GM12865 (cell line): ENCODE measurements around the gene C11orf52.

Source experiments
- DNase-seq: peaks from one replicate; pipeline ENCODE4 v3.0.0; 2010; ENCODE audit warnings: low read depth
- H3K4me3 ChIP-seq: 2 replicates; pipeline ENCODE4 v1.5.1; 2011; ENCODE audit warnings: mild to moderate bottlenecking, low read depth, low read length, control low read depth
- TF ChIP-seq, protein P1 (sequence below): IDR thresholded peaks from 2 replicates; pipeline ENCODE4 v1.5.1; 2011; ENCODE audit warnings: low read length, control low read depth, low read depth, inconsistent platforms; ENCODE audit not compliant: insufficient read depth; ENCODE audit errors: missing control alignments

Gene C11orf52, protein sequence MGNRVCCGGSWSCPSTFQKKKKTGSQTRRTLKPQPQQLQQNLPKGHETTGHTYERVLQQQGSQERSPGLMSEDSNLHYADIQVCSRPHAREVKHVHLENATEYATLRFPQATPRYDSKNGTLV

DNA sequence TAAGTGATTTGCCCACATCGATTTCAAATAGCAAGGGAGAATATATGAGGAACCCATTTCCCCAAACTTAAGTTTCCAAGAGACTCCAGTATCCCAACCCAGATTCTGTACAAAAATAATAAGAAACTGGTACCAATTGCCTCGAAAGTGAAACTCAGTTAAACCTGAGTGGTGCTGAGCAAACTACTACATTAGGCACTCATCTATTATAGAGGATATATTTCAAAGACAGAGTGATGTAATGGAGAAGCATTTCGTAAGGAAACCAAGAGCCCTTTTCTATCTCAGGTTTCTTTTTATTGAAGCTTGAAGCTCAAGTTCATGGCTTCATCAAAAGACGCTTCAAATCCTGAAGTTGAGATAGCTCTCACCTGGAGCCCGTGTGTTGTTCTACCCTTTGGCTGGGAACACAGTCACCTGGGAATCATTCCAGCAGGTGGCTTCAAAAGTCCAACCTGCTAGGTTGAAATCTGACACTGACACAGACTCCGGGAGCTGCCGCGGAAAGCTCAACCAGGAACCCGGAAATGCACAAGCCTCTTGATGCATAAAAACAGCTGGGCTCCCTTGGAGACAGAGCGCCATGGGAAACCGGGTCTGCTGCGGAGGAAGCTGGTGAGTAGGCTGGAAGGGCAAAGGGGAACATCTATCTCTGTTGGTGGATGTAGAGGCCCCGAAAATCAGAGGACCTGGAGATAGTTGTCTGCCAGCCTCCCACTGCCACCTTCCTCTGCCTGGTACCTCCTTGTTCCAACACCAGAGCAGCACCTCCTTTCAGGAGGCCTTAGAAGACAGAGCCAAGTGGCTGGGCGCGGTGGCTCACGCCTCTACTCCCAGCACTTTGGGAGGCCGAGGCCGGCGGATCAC is at the start of gene C11orf52:
C11orf52 (plus strand) TSS at position 524 of the 867 bp plus-strand sequence; CDS start at position 584, 60 bp downstream.
- H3K4me3 ChIP-seq = no peak within 1 kb of the TSS
- DNase-seq = no peak
- TF ChIP-seq, protein P1, sequence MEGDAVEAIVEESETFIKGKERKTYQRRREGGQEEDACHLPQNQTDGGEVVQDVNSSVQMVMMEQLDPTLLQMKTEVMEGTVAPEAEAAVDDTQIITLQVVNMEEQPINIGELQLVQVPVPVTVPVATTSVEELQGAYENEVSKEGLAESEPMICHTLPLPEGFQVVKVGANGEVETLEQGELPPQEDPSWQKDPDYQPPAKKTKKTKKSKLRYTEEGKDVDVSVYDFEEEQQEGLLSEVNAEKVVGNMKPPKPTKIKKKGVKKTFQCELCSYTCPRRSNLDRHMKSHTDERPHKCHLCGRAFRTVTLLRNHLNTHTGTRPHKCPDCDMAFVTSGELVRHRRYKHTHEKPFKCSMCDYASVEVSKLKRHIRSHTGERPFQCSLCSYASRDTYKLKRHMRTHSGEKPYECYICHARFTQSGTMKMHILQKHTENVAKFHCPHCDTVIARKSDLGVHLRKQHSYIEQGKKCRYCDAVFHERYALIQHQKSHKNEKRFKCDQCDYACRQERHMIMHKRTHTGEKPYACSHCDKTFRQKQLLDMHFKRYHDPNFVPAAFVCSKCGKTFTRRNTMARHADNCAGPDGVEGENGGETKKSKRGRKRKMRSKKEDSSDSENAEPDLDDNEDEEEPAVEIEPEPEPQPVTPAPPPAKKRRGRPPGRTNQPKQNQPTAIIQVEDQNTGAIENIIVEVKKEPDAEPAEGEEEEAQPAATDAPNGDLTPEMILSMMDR = no peak

DNA sequence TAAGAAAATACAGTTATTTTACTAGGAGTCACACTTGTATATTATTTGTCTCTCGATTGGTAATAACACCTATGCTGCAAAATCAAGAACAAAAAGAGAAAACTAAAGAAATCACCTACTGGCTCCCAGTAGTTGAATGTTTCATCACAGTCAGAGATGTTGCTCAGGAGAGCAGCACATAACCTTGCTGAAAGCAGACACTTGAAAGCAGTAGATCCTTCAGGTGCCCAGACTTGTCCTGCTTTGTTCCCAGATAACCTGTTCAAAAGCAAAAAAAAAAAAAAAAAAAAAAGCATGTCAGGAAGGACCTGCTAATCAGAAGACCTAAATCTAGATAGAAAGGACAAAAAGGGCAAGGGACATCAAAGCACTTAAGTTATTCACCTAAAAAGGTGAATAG is 48.6 kb upstream of the C11orf52 start:
- DNase-seq = no peak
- TF ChIP-seq, protein P1 = no peak
- peak overlapping the region; percentile 60 for H3K4me3 ChIP-seq

DNA sequence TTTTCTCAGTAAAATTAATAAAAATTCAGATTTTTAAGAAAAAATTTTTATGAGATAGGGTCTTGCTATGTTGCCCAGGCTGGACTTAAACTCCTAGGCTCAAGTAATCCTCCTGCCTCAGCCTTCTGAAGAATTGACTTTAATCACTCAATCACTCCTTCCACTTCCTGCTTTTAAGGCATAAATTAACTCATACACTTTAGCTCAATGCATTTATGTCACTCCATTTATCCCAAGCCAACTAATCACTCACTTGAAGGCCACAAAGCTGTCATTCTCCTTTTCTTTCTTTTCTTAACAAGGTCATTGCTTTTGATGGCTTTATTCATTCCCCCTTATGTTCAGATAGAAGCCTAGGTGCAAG is 48.2 kb upstream of the C11orf52 start:
- no peak for DNase-seq
- TF ChIP-seq, protein P1 = no peak

DNA sequence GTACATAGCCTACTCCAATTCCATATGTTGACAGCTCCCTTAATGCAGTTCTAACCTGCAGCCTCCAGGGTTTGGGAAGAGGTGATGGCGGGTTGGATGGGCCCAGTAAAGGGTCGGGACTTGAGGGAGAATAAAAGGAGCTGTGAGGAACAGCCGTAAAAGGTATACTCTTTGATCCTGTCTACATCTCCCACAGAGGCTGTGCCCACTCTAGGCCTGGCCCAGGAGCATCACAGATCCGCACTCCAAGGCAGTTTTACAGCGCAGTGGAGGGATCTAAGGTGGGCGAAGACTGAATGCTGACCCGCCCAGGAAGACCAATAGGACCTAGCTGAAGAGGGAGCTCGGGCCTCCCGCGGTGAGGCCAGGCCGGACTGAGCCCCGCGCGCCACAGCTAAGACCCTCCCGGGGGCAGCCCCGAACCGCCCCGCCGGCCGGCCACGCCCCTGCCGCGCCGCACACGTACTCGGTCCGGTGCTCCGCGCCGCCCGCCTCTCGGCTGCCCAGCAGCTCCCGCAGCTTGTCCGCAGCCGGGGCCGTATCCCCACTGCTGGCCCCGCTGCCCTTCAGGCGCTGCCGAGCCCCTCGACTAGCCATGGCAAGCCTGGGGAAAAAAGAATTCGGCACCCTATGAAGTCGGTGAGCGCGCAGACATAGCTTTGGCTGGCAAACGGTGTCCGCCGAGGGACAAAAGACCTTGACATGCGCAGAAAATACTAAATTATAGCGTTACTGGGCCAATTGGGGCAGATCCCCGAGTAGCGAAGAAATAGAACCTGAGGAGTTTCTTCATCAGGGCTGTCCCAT is 47.6 kb upstream of the C11orf52 start, which contains the start of gene ALG9:
ALG9 (minus strand) TSS at position 696 of the 807 bp plus-strand sequence; CDS start at position 597, 99 bp downstream.
- peak; percentile 93 for DNase-seq
- peak within 1 kb of the TSS; percentile 60 for H3K4me3 ChIP-seq
- TF ChIP-seq, protein P1 = peak; percentile 14

More for the DNA sequence above, 48.2 kb upstream of the C11orf52 start:
- peak overlapping the region; percentile 60 for H3K4me3 ChIP-seq

DNA sequence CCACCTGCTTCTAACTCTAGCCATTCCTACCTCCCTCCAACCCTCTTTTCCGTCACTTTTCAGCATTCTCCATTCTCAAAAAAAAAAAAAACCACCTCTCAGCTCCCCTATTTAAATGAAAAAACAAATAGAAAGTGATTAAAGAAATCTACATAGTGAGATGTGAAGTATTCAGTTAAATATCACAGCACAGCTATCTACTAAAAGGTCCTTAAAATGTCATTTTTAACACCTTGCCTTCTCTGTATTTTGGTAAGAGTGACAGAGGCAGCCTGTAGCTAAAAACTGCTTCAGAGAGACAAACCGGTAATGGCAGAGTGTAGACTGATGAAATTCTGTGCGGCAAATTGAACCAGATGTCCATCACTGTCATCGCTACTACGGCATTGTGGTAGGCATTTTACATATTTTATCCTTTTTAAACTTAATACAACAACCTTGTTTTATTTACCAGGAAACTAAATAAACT is 47.0 kb upstream of the C11orf52 start:
- DNase-seq = no peak
- TF ChIP-seq, protein P1 = no peak
- peak overlapping the region; percentile 60 for H3K4me3 ChIP-seq

DNA sequence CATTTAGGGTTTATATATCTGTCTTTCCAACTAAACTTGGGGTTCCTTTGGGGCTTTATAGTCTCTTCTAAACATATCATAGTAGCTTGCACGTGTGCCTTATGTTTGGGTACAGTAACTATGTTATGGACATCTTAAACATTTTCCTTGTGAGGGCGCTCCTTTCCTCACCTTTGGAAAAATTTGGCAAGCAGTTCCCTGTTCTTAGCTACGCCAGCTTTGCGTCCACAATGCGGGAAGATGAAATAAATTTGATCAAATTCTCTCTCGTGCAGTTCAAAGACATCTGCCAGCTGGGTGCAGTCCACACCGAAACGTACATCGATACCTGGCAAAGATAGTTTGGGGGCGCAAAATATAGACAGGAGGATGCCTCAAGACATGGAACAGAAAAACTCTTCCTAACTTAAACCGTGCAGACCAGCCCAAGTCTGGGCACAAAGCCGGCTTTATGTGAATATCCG is 40.3 kb upstream of the C11orf52 start:
- no peak for DNase-seq
- TF ChIP-seq, protein P1 = peak; percentile 3

More for the DNA sequence above, 40.3 kb upstream of the C11orf52 start:
- H3K4me3 ChIP-seq = peak overlapping the region; percentile 77
